MCF 10A (cell line): ENCODE measurements around the gene PNMA6E. TPM values are rescaled to one million over a fixed set of nuclear protein-coding genes. Genes with fewer than 3 reads are reported as not detected.

Experiments
- BruUV-seq: library from RNA; stranded (reverse); fragments of 400-500 nt; replicated peaks from 2 replicates; lab custom pipeline; 2021; lab: Mats Ljungman, UMichigan
- CTCF ChIA-PET: fragments of 300-600 bp; sonication (Branson Sonifier 250); formaldehyde crosslinking; extraction: SDS; loops from one replicate; lab custom pipeline; 2021; ENCODE audit warnings: antibody characterized with exemption, inconsistent platforms; lab: Yijun Ruan, JAX
- POLR2A ChIA-PET: fragments of 300-600, 350-650 bp; sonication (Branson Sonifier 250); formaldehyde crosslinking; extraction: SDS; loops from one replicate; lab custom pipeline; 2020; ENCODE audit warnings: antibody characterized with exemption, inconsistent platforms; lab: Yijun Ruan, JAX
- DNase-seq: peaks from one replicate; pipeline ENCODE4 v3.0.0-alpha.2; 2018; ENCODE audit not compliant: unreplicated experiment
- H3K27ac Mint-ChIP-seq: one replicate; pipeline ENCODE4 v1.8.0; 2022; ENCODE audit warnings: mild to moderate bottlenecking, low read depth, mixed read lengths; ENCODE audit not compliant: unreplicated experiment
- H3K27me3 Mint-ChIP-seq: one replicate; pipeline ENCODE4 v1.8.0; 2022; ENCODE audit warnings: mixed read lengths; ENCODE audit not compliant: insufficient read depth, unreplicated experiment
- H3K36me3 Mint-ChIP-seq: one replicate; pipeline ENCODE4 v1.8.0; 2022; ENCODE audit warnings: mild to moderate bottlenecking, moderate library complexity, mixed read lengths; ENCODE audit not compliant: insufficient read depth, unreplicated experiment
- H3K4me1 Mint-ChIP-seq: one replicate; pipeline ENCODE4 v1.8.0; 2022; ENCODE audit warnings: mixed read lengths; ENCODE audit not compliant: insufficient read depth, unreplicated experiment
- H3K4me3 Mint-ChIP-seq: one replicate; pipeline ENCODE4 v1.8.0; 2022; ENCODE audit warnings: mild to moderate bottlenecking, moderate library complexity, mixed read lengths; ENCODE audit not compliant: unreplicated experiment
- H3K9me3 Mint-ChIP-seq: one replicate; pipeline ENCODE4 v1.8.0; 2022; ENCODE audit warnings: mixed read lengths; ENCODE audit not compliant: unreplicated experiment
- intact Hi-C: fragments of 100-400 bp; cut with micrococcal nuclease; formaldehyde crosslinking; loops from 2 replicates; pipeline ENCODE4 v1.14.1; 2022
- total RNA-seq: library from RNA; stranded (reverse); gene quantifications from 2 replicates; pipeline ENCODE4 v1.2.3, GENCODE V29; 2022
- TF ChIP-seq, protein P1 (sequence below): fragments of 200-600 bp; IDR thresholded peaks from one replicate; pipeline ENCODE4 v1.8.0; 2022; ENCODE audit warnings: antibody characterized with exemption, mild to moderate bottlenecking; ENCODE audit not compliant: unreplicated experiment

Gene PNMA6E
- total RNA-seq, 1 experiment from 2014 or later, result not detected

DNA sequence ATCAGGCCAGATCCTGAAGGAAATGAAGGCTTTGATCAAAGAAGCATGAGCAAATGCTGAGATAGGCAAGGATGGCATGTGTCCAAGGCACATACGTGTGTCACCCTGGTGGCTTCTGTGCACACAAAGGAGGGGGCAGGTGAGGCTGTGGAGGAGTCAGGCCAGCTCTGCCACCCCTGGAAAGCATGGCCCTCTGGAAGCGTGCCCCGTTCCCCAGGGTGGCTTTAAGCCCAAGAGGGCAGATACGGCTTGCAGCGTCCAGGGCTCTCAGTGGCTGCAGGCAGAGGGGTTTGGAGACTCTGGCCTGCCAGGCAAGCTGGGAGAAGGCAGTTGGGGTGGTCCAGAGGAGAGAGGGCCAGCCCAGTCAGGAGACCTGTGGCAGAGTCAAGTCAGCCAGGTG lies 25.6 kb downstream of the PNMA6E start:
- Mint-ChIP-seq H3K27ac (no peak overlapping the region), H3K4me3 (no peak overlapping the region), H3K9me3 (no peaks in the 10 kb centered on the region), H3K36me3 (no peaks in the 10 kb centered on the region), H3K27me3 (peaks cover 13% of the 10 kb centered on the region), H3K4me1 (peaks cover 3% of the 10 kb centered on the region)
- DNase-seq, result no peak
- TF ChIP-seq, protein P1, sequence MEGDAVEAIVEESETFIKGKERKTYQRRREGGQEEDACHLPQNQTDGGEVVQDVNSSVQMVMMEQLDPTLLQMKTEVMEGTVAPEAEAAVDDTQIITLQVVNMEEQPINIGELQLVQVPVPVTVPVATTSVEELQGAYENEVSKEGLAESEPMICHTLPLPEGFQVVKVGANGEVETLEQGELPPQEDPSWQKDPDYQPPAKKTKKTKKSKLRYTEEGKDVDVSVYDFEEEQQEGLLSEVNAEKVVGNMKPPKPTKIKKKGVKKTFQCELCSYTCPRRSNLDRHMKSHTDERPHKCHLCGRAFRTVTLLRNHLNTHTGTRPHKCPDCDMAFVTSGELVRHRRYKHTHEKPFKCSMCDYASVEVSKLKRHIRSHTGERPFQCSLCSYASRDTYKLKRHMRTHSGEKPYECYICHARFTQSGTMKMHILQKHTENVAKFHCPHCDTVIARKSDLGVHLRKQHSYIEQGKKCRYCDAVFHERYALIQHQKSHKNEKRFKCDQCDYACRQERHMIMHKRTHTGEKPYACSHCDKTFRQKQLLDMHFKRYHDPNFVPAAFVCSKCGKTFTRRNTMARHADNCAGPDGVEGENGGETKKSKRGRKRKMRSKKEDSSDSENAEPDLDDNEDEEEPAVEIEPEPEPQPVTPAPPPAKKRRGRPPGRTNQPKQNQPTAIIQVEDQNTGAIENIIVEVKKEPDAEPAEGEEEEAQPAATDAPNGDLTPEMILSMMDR, result no peak
- BruUV-seq, result no TSS peak
- ChIA-PET POLR2A (no interaction called here), CTCF (no interaction called here)
- intact Hi-C loops, result no loop called here

DNA sequence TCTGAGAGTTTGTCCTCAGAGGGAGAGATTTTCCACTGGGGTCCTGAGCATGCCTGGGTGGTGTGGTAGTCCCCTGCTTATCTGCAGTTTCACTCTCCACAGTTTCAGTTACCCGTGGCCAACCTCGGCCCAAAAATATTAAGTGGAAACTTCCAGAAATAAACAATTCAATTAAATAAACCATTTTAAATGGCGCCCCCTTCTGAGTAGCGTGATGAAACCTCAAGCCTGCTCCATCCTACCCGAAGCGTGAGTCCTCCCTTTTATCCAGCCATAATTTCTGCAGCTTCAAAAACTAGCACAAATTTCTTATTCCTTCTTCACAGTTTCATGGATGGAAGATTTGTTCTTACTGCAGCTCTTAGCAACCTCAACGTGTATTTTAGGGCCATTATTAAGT lies 26.7 kb downstream of the PNMA6E start:
- peaks cover 13% of the 10 kb centered on the region for H3K27me3 Mint-ChIP-seq
- DNase-seq, result no peak
- H3K4me1 Mint-ChIP-seq, result peaks cover 6% of the 10 kb centered on the region
- no peaks in the 10 kb centered on the region for H3K36me3 Mint-ChIP-seq
- TF ChIP-seq, protein P1, result no peak
- H3K4me3 Mint-ChIP-seq, result no peak overlapping the region
- BruUV-seq, result no TSS peak
- intact Hi-C loops, result no loop called here
- H3K27ac Mint-ChIP-seq, result no peak overlapping the region
- H3K9me3 Mint-ChIP-seq, result no peaks in the 10 kb centered on the region
- CTCF ChIA-PET, result no interaction called here
- POLR2A ChIA-PET, result no interaction called here

DNA sequence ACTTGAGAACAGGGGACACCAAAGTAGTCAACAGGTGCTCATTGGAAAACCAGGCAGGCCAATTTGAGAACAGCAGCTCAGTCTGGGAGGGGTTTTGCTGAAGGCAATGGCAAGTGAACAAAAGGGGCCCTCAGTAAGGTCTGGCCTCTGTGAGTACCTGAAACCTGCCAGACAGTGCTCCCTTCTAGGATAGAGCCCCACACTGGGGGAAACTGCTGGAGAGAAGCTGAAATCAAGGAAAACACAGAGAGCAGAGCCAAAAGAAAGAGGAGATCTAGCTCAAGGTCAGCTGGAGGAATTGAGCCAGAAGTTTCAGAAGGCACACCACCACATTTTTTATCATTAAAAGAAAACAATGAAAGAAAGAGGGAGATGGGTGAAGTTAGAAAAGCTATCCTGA lies 28.2 kb downstream of the PNMA6E start:
- POLR2A ChIA-PET, result no interaction called here
- BruUV-seq, result no TSS peak
- TF ChIP-seq, protein P1, result no peak
- H3K27ac Mint-ChIP-seq, result no peak overlapping the region
- CTCF ChIA-PET, result interaction anchor here (0.9 kb wide), 1 partner anchor 9 kb away, joined by 4 read pairs; no protein-coding TSS in a partner anchor
- H3K4me3 Mint-ChIP-seq, result no peak overlapping the region
- no peaks in the 10 kb centered on the region for H3K36me3 Mint-ChIP-seq
- no peaks in the 10 kb centered on the region for H3K9me3 Mint-ChIP-seq
- H3K4me1 Mint-ChIP-seq, result peaks cover 6% of the 10 kb centered on the region
- peaks cover 13% of the 10 kb centered on the region for H3K27me3 Mint-ChIP-seq
- intact Hi-C loops, result no loop called here
- DNase-seq, result no peak

DNA sequence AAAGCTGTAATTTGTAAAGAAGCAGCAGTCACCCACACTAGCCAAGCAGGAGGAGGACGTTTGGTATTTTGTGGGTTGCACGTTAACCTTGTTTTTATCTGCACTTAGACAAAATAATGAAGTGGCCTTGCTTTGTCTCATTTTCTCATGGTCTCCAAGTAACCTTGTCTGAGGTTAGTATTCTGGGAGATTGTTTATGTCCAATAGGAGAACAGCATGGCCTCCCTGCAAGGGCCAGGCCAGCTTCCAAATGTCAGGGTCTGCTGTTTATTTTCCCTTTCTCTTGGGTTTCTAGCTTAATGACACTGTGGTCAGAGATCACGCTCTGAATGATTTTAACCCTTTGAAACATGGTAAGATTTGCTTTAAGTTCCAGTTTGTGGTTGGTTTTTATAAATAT lies 29.9 kb downstream of the PNMA6E start:
- H3K9me3 Mint-ChIP-seq, result no peaks in the 10 kb centered on the region
- H3K27me3 Mint-ChIP-seq, result peaks cover 25% of the 10 kb centered on the region
- H3K36me3 Mint-ChIP-seq, result no peaks in the 10 kb centered on the region
- no peak for DNase-seq
- CTCF ChIA-PET, result interaction anchor here (0.9 kb wide), 1 partner anchor 248 kb away, joined by 3 read pairs; no protein-coding TSS in a partner anchor
- no peak overlapping the region for H3K4me3 Mint-ChIP-seq
- no TSS peak for BruUV-seq
- intact Hi-C loops, result no loop called here
- TF ChIP-seq, protein P1, result no peak
- POLR2A ChIA-PET, result no interaction called here
- no peak overlapping the region for H3K27ac Mint-ChIP-seq
- H3K4me1 Mint-ChIP-seq, result peaks cover 6% of the 10 kb centered on the region
